K562 (cell line): ENCODE results near the gene PPARD. TPM values are rescaled to one million over a fixed set of nuclear protein-coding genes. Genes with fewer than 3 reads are reported as not detected.

ENCODE experiments used
- BHLHE40 ChIP-seq: IDR thresholded peaks from 2 replicates; pipeline ENCODE4 v1.6.1; 2011; ENCODE audit warnings: low read length, improper control_type of control experiment
- BRF1 ChIP-seq: IDR thresholded peaks from 3 replicates; pipeline ENCODE4 v1.6.1; 2011; ENCODE audit warnings: borderline replicate concordance, mild to moderate bottlenecking; ENCODE audit not compliant: insufficient read length; ENCODE audit errors: extremely low read depth
- DDX20 ChIP-seq: fragments of 450-650 bp; IDR thresholded peaks from 2 replicates; pipeline ENCODE4 v1.6.1; 2016; ENCODE audit warnings: missing genetic modification characterization, low read depth, mild to moderate bottlenecking, missing compliant biosample characterization, moderate library complexity
- EP300 ChIP-seq: IDR thresholded peaks from 2 replicates; pipeline ENCODE4 v1.6.1; 2012; ENCODE audit warnings: low read length, improper control_type of control experiment
- EZH2 ChIP-seq: IDR thresholded peaks from 2 replicates; pipeline ENCODE4 v1.6.1; 2012; ENCODE audit warnings: low read depth, mild to moderate bottlenecking, inconsistent platforms, low read length, borderline replicate concordance
- GATAD2A ChIP-seq: fragments of 450-650 bp; IDR thresholded peaks from 2 replicates; pipeline ENCODE4 v1.6.1; 2017
- MIER1 ChIP-seq: fragments of 450-650 bp; IDR thresholded peaks from 2 replicates; pipeline ENCODE4 v1.6.1; 2016; ENCODE audit warnings: antibody characterized with exemption, mild to moderate bottlenecking, low read depth
- NBN ChIP-seq: fragments of 450-650 bp; IDR thresholded peaks from 2 replicates; pipeline ENCODE4 v1.6.1; 2016; ENCODE audit warnings: low read depth, mild to moderate bottlenecking
- NFRKB ChIP-seq: fragments of 450-650 bp; IDR thresholded peaks from 2 replicates; pipeline ENCODE4 v1.6.1; 2016; ENCODE audit warnings: low read depth
- POLR3A ChIP-seq: IDR thresholded peaks from 2 replicates; pipeline ENCODE4 v1.6.1; 2011; ENCODE audit warnings: borderline replicate concordance, mild to moderate bottlenecking, moderate library complexity; ENCODE audit not compliant: insufficient read length, insufficient read depth; ENCODE audit errors: extremely low read depth
- TCF7L2 ChIP-seq: fragments of 150-350 bp; IDR thresholded peaks from 2 replicates; pipeline ENCODE4 v1.6.1; 2016; ENCODE audit warnings: low read depth, mild to moderate bottlenecking, low read length, moderate library complexity
- TEAD2 ChIP-seq: fragments of 450-650 bp; IDR thresholded peaks from 2 replicates; pipeline ENCODE4 v1.6.1; 2016; ENCODE audit warnings: missing genetic modification characterization, control low read depth, missing compliant biosample characterization
- TRIM24 ChIP-seq, 2 experiments: fragments of 450-650 bp; IDR thresholded peaks; 2 replicates each; pipeline ENCODE4 v1.6.1; 2016
- ZBTB7A ChIP-seq: IDR thresholded peaks from 2 replicates; pipeline ENCODE4 v1.6.1; 2011; ENCODE audit warnings: low read depth, mild to moderate bottlenecking, low read length, moderate library complexity, borderline replicate concordance; ENCODE audit not compliant: control insufficient read depth
- ZNF165 ChIP-seq: fragments of 250-450 bp; sonication (Bioruptor Pico); IDR thresholded peaks from 2 replicates; pipeline ENCODE4 v1.4.0; 2020; ENCODE audit warnings: borderline replicate concordance
- ZNF445 ChIP-seq: fragments of 250-450 bp; sonication (Bioruptor Pico); IDR thresholded peaks from 2 replicates; pipeline ENCODE4 v1.4.0; 2020; ENCODE audit warnings: low read depth, mild to moderate bottlenecking, moderate library complexity
- ZNF586 ChIP-seq: fragments of 450-650 bp; formaldehyde crosslinking; conservative IDR thresholded peaks from 2 replicates; pipeline ENCODE4 v1.4.0; 2020; ENCODE audit warnings: mild to moderate bottlenecking, moderate library complexity
- polyA plus RNA-seq, 8 experiments: library from polyadenylated mRNA; depleted of rRNA in 4 of 8; stranded (reverse) in 5 of 8; unstranded in 3 of 8; fragments of >200 nt; fragmentation: Nextera tagmentation in 2 of 8; fragmentation: Illumina TruSeq in 1 of 8; extraction: Ambion mirVana in 2 of 8; extraction: Trizol in 1 of 8; gene quantifications; 2 replicates each; pipeline versions ENCODE4 v1.2.1 to v1.2.3, GENCODE V29; 2011 to 2014; ENCODE audit warnings: inconsistent platforms in 1 of 8, missing spikeins in 1 of 8
- total RNA-seq, 7 experiments: library from RNA; depleted of rRNA in 6 of 7; stranded (reverse); fragments of >200 nt in 6 of 7; fragmentation: Illumina TruSeq in 2 of 7; extraction: Trizol in 2 of 7; gene quantifications; 2 replicates each; pipeline versions ENCODE4 v1.2.1 to v1.2.3, GENCODE V29; 2011 to 2021; ENCODE audit warnings: low replicate concordance in 1 of 7
- TF ChIP-seq, protein P1 (sequence below), 3 experiments: fragments of 200-800 bp in 1 of 3; fragments of 250-450 bp in 1 of 3; fragments of 450-650 bp in 1 of 3; sonication (Bioruptor Pico) in 1 of 3; sonication (Bioruptor generic) in 1 of 3; formaldehyde crosslinking in 1 of 3; IDR thresholded peaks; 2 replicates each; pipeline versions ENCODE4 v1.6.1 to v1.8.0; 2016 to 2022; ENCODE audit warnings: mild to moderate bottlenecking in 2 of 3, missing genetic modification characterization in 2 of 3, missing compliant biosample characterization in 1 of 3, moderate library complexity in 1 of 3
- TF ChIP-seq, protein P2 (sequence below): fragments of 250-450 bp; sonication (Bioruptor Pico); IDR thresholded peaks from 2 replicates; pipeline ENCODE4 v1.4.0; 2020; ENCODE audit warnings: mild to moderate bottlenecking, moderate library complexity, borderline replicate concordance
- TF ChIP-seq, protein P3 (sequence below): fragments of 250-450 bp; sonication (Bioruptor Pico); IDR thresholded peaks from 2 replicates; pipeline ENCODE4 v1.8.0; 2021; ENCODE audit warnings: mild to moderate bottlenecking, moderate library complexity

The PPARD gene
- total and polyA plus RNA-seq, 9 of the 15 experiments (the other 6 are each of a cell fraction or from before 2014, with no cell fraction given): 0.14 to 13.2 (median 3.8) TPM

DNA sequence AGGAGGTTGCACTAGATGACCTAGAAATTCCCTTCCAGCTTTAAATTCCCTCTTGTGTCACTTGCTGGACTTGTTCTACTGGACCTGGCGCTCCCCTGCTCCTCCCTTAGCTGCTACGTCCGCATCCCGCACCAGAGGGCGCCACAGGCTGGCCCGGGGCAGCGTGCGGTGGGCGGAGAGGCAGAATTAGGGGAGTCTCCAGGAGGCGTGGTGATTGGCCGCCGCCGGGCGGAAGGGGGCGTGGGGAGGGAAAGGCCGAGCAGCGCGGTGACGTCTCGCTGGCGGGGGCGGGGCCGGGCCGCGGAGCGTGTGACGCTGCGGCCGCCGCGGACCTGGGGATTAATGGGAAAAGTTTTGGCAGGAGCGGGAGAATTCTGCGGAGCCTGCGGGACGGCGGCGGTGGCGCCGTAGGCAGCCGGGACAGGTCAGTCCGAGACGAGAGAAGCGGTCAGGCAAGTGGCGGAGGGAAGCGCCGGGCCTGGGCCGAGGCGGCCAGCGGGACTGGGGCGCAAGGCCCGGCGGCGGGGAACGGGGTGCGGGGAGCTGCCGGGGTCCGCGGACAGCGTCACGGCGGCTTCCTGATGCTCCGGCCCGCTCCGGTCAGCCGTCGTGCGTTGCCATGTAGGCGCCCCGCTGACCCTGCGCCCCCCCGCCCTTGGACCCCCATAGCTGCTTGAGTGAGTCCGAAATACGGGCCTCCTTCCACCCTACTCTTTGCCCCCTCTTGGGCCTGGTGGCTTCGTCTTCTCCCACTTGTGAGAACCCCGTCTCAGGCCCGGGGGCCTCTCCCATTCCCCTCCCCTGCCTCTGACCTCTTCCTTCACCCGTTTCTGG, at the start of gene PPARD (continued):
- TF ChIP-seq TEAD2 (tag) (no peak), ZNF165 (CRISPR knock-in tag) (no peak), EP300 (peak; percentile 16; the same call in 1 of the 2 replicates), NFRKB (no peak), TCF7L2 (0 out of 2 replicates have a peak, but pooled peaks have one; percentile 14), ZBTB7A (0 out of 2 replicates have a peak, but pooled peaks have one; percentile 63), DDX20 (tag) (no peak), ZNF445 (CRISPR knock-in tag) (no peak), MIER1 (no peak), TRIM24 (IDR thresholded peaks at IDR 0.05) (no peak), BHLHE40 (peak; percentile 62; the same call in 1 of the 2 replicates), EZH2 (no peak), NBN (no peak), POLR3A (no peak), GATAD2A (no peak), BRF1 (no peak), ZNF586 (CRISPR knock-in tag) (no peak)
- TF ChIP-seq, protein P1, sequence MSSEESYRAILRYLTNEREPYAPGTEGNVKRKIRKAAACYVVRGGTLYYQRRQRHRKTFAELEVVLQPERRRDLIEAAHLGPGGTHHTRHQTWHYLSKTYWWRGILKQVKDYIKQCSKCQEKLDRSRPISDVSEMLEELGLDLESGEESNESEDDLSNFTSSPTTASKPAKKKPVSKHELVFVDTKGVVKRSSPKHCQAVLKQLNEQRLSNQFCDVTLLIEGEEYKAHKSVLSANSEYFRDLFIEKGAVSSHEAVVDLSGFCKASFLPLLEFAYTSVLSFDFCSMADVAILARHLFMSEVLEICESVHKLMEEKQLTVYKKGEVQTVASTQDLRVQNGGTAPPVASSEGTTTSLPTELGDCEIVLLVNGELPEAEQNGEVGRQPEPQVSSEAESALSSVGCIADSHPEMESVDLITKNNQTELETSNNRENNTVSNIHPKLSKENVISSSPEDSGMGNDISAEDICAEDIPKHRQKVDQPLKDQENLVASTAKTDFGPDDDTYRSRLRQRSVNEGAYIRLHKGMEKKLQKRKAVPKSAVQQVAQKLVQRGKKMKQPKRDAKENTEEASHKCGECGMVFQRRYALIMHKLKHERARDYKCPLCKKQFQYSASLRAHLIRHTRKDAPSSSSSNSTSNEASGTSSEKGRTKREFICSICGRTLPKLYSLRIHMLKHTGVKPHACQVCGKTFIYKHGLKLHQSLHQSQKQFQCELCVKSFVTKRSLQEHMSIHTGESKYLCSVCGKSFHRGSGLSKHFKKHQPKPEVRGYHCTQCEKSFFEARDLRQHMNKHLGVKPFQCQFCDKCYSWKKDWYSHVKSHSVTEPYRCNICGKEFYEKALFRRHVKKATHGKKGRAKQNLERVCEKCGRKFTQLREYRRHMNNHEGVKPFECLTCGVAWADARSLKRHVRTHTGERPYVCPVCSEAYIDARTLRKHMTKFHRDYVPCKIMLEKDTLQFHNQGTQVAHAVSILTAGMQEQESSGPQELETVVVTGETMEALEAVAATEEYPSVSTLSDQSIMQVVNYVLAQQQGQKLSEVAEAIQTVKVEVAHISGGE (CRISPR knock-in tag; IDR thresholded peaks at IDR 0.05): no peak
- TF ChIP-seq, protein P2, sequence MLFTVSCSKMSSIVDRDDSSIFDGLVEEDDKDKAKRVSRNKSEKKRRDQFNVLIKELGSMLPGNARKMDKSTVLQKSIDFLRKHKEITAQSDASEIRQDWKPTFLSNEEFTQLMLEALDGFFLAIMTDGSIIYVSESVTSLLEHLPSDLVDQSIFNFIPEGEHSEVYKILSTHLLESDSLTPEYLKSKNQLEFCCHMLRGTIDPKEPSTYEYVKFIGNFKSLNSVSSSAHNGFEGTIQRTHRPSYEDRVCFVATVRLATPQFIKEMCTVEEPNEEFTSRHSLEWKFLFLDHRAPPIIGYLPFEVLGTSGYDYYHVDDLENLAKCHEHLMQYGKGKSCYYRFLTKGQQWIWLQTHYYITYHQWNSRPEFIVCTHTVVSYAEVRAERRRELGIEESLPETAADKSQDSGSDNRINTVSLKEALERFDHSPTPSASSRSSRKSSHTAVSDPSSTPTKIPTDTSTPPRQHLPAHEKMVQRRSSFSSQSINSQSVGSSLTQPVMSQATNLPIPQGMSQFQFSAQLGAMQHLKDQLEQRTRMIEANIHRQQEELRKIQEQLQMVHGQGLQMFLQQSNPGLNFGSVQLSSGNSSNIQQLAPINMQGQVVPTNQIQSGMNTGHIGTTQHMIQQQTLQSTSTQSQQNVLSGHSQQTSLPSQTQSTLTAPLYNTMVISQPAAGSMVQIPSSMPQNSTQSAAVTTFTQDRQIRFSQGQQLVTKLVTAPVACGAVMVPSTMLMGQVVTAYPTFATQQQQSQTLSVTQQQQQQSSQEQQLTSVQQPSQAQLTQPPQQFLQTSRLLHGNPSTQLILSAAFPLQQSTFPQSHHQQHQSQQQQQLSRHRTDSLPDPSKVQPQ (CRISPR knock-in tag): no peak
- TF ChIP-seq, protein P3, sequence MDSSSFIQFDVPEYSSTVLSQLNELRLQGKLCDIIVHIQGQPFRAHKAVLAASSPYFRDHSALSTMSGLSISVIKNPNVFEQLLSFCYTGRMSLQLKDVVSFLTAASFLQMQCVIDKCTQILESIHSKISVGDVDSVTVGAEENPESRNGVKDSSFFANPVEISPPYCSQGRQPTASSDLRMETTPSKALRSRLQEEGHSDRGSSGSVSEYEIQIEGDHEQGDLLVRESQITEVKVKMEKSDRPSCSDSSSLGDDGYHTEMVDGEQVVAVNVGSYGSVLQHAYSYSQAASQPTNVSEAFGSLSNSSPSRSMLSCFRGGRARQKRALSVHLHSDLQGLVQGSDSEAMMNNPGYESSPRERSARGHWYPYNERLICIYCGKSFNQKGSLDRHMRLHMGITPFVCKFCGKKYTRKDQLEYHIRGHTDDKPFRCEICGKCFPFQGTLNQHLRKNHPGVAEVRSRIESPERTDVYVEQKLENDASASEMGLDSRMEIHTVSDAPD (CRISPR knock-in tag): no peak
